Subcutaneous abdominal adipose tissue (tissue), 5 donors: ENCODE results near the gene ASB2.

Experiments used
- H3K27ac ChIP-seq: one replicate; pipeline ENCODE4 v1.7.0; 2013; ENCODE audit warnings: low read depth, mild to moderate bottlenecking, inconsistent platforms, low read length, moderate library complexity
- H3K27me3 ChIP-seq, 5 donors: one replicate each; pipeline ENCODE4 v1.7.0; 2013; ENCODE audit warnings: low read length in 5 of 5, inconsistent platforms in 1 of 5; ENCODE audit not compliant: control insufficient read depth in 5 of 5, insufficient read depth in 4 of 5
- H3K36me3 ChIP-seq, 5 donors: one replicate each; pipeline ENCODE4 v1.7.0; 2013; ENCODE audit warnings: low read length in 5 of 5; ENCODE audit not compliant: control insufficient read depth in 5 of 5, insufficient read depth in 5 of 5
- H3K4me1 ChIP-seq, 5 donors: one replicate each; pipeline ENCODE4 v1.7.0; 2013; ENCODE audit warnings: low read length in 5 of 5, mild to moderate bottlenecking in 3 of 5, moderate library complexity in 1 of 5; ENCODE audit not compliant: control insufficient read depth in 5 of 5, insufficient read depth in 5 of 5
- H3K4me3 ChIP-seq, 5 donors: one replicate each; pipeline ENCODE4 v1.7.0; 2013; ENCODE audit warnings: low read length in 5 of 5, low read depth in 1 of 5
- H3K9ac ChIP-seq, 5 donors: one replicate each; pipeline ENCODE4 v1.7.0; 2013; ENCODE audit warnings: low read length in 5 of 5, mild to moderate bottlenecking in 4 of 5, moderate library complexity in 3 of 5
- H3K9me3 ChIP-seq, 5 donors: one replicate each; pipeline ENCODE4 v1.7.0; 2013; ENCODE audit warnings: low read length in 5 of 5; ENCODE audit not compliant: control insufficient read depth in 5 of 5
- donor health status: healthy.
- donor health status: healthy.
- donor health status: healthy.
- donor health status: healthy.
- donor health status: healthy.

The ASB2 gene

GRCh38 chr14:93925374-93925895 is 50.9 kb downstream of the ASB2 start:
- peaks cover 0 to 5% (median 0%) of the 10 kb centered on the region in 5 donors for H3K27me3 ChIP-seq
- H3K4me1 ChIP-seq: no peaks in the 10 kb centered on the region
- H3K4me3 ChIP-seq: no peak overlapping the region
- H3K36me3 ChIP-seq: no peaks in the 10 kb centered on the region
- no peak overlapping the region for H3K9ac ChIP-seq
- H3K27ac ChIP-seq: no peak overlapping the region
- no peaks in the 10 kb centered on the region for H3K9me3 ChIP-seq

DNA sequence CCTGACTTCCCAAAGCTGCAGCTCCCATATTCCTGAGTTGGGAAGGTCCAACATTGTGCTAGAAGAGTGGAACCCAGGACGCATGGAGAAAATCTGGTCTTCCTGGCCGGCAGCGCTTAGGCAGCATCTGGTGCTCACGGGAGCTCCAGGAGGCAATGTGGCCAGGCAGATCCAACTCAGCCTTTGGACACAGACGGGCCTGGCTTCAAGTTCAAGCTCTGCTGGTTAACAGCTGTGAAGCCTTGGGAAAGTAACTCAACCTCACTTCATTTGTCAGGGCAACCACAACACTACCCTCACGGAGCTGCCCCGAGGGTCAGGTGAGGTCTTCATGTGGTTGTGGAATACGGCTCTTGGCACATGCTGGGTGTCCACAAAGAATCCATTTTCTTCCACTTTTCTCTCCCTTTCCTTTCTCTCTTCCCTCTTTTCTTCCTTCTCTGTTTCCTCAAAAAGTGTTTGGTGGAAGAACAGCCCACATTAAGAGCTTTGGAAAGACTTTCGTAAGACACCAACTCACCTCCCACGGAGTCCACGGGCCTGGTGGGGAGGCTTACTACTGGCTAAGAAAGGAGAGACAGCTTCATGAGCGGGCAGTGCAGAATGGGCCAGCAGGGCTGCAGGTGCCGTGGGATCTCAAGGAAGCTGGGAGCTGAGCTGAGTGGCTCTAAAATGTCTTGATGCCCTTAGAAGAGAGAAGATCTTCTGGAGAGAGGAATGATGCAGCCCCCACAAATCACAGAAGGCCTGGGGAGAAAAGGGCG is 51.6 kb downstream of the ASB2 start:
- Histone ChIP-seq H3K4me3 (no peak overlapping the region), H3K27me3 (peaks cover 0 to 5% (median 0%) of the 10 kb centered on the region in 5 donors), H3K36me3 (no peaks in the 10 kb centered on the region), H3K4me1 (no peaks in the 10 kb centered on the region), H3K9me3 (no peaks in the 10 kb centered on the region), H3K9ac (no peak overlapping the region), H3K27ac (no peak overlapping the region)

GRCh38 chr14:93923626-93924025 is 52.7 kb downstream of the ASB2 start:
- peaks cover 0 to 7% (median 7%) of the 10 kb centered on the region in 5 donors for H3K9me3 ChIP-seq
- H3K36me3 ChIP-seq: no peaks in the 10 kb centered on the region
- H3K27me3 ChIP-seq: peaks cover 0 to 5% (median 0%) of the 10 kb centered on the region in 5 donors
- no peak overlapping the region for H3K4me3 ChIP-seq
- no peak overlapping the region for H3K9ac ChIP-seq
- no peaks in the 10 kb centered on the region for H3K4me1 ChIP-seq
- H3K27ac ChIP-seq: no peak overlapping the region

GRCh38 chr14:93921001-93921806 is 55.2 kb downstream of the ASB2 start:
- no peaks in the 10 kb centered on the region for H3K27me3 ChIP-seq
- no peak overlapping the region for H3K4me3 ChIP-seq
- H3K4me1 ChIP-seq: no peaks in the 10 kb centered on the region
- H3K9me3 ChIP-seq: peaks cover 0 to 7% (median 7%) of the 10 kb centered on the region in 5 donors
- no peak overlapping the region for H3K27ac ChIP-seq
- H3K36me3 ChIP-seq: no peaks in the 10 kb centered on the region
- no peak overlapping the region for H3K9ac ChIP-seq

GRCh38 chr14:93917141-93917540 is 59.2 kb downstream of the ASB2 start:
- no peak overlapping the region for H3K9ac ChIP-seq
- H3K9me3 ChIP-seq: peaks cover 4 to 15% (median 12%) of the 10 kb centered on the region in 5 donors
- H3K4me1 ChIP-seq: no peaks in the 10 kb centered on the region
- H3K4me3 ChIP-seq: no peak overlapping the region
- H3K27ac ChIP-seq: no peak overlapping the region
- peaks cover 2 to 6% (median 2%) of the 10 kb centered on the region in 5 donors for H3K27me3 ChIP-seq
- H3K36me3 ChIP-seq: no peaks in the 10 kb centered on the region

GRCh38 chr14:93916498-93916897 is 59.9 kb downstream of the ASB2 start:
- peaks cover 2 to 6% (median 2%) of the 10 kb centered on the region in 5 donors for H3K27me3 ChIP-seq
- H3K4me1 ChIP-seq: no peaks in the 10 kb centered on the region
- no peak overlapping the region for H3K27ac ChIP-seq
- no peak overlapping the region for H3K4me3 ChIP-seq
- peaks cover 4 to 15% (median 12%) of the 10 kb centered on the region in 5 donors for H3K9me3 ChIP-seq
- no peaks in the 10 kb centered on the region for H3K36me3 ChIP-seq
- no peak overlapping the region for H3K9ac ChIP-seq

- H3K9ac ChIP-seq: no peak overlapping the region
- H3K27ac ChIP-seq: no peak overlapping the region
- no peaks in the 10 kb centered on the region for H3K4me1 ChIP-seq
- H3K36me3 ChIP-seq: no peaks in the 10 kb centered on the region
- peaks cover 4 to 15% (median 12%) of the 10 kb centered on the region in 5 donors for H3K9me3 ChIP-seq
- H3K4me3 ChIP-seq: no peak overlapping the region
- peaks cover 2 to 6% (median 2%) of the 10 kb centered on the region in 5 donors for H3K27me3 ChIP-seq
Observed at GRCh38 chr14:93915800-93916199, 60.6 kb downstream of the ASB2 start.

- no peaks in the 10 kb centered on the region for H3K36me3 ChIP-seq
Observed at GRCh38 chr14:93915070-93915705, 61.2 kb downstream of the ASB2 start.

DNA sequence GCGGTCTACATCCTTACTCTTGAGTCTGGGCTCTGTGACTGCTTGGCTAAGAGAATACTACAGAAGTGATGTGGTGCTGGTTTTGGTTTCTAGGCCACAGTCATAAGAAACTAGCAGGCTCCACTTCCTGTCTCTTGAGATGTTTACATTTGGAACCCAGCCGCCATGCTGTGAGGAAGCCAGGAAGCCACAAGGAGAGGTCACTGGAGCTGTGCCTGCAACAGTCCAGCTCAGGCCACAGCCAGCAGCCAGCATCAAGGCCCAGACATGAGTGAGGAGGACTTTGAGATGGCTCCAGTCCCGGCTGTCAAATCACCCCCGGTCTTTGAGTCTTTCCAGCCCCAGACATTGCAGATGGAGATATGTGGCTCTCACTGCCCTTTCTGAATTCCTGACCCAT is 62.1 kb downstream of the ASB2 start:
- Histone ChIP-seq H3K9me3 (peaks cover 3 to 12% (median 8%) of the 10 kb centered on the region in 5 donors), H3K27ac (no peak overlapping the region), H3K27me3 (peaks cover 2 to 10% (median 2%) of the 10 kb centered on the region in 5 donors), H3K4me1 (no peaks in the 10 kb centered on the region), H3K9ac (no peak overlapping the region), H3K4me3 (no peak overlapping the region), H3K36me3 (no peaks in the 10 kb centered on the region)

More at GRCh38 chr14:93915070-93915705, 61.2 kb downstream of the ASB2 start:
- Histone ChIP-seq H3K4me3 (no peak overlapping the region), H3K9me3 (peaks cover 4 to 15% (median 12%) of the 10 kb centered on the region in 5 donors), H3K27me3 (peaks cover 2 to 9% (median 2%) of the 10 kb centered on the region in 5 donors), H3K27ac (no peak overlapping the region), H3K4me1 (no peaks in the 10 kb centered on the region), H3K9ac (no peak overlapping the region)
